HepG2 (cell line): ENCODE data around the gene IRAK2. TPM values are rescaled to one million over a fixed set of nuclear protein-coding genes. Genes with fewer than 3 reads are reported as not detected.

ENCODE experiments used
- ARNT2 ChIP-seq: sonication (generic); formaldehyde crosslinking; IDR thresholded peaks from 2 replicates; pipeline ENCODE4 v1.8.0; 2022; ENCODE audit warnings: mild to moderate bottlenecking, low read depth, missing genetic modification reagents, moderate library complexity
- CCAR2 ChIP-seq: fragments of 200-400 bp; formaldehyde crosslinking; optimal IDR thresholded peaks from 2 replicates; pipeline ENCODE3; 2018; ENCODE audit warnings: low read depth, mild to moderate bottlenecking, low read length, moderate library complexity
- DRAP1 ChIP-seq: IDR thresholded peaks from 2 replicates; pipeline ENCODE4 v1.6.1; 2016; ENCODE audit warnings: missing genetic modification reagents, missing compliant biosample characterization
- ELF3 ChIP-seq: IDR thresholded peaks from 2 replicates; pipeline ENCODE4 v1.6.1; 2016; ENCODE audit warnings: missing genetic modification reagents, missing compliant biosample characterization
- HNRNPH1 ChIP-seq: fragments of 200-400 bp; formaldehyde crosslinking; optimal IDR thresholded peaks from 2 replicates; pipeline ENCODE3; 2017; ENCODE audit warnings: mild to moderate bottlenecking, low read depth, low read length
- MIER3 ChIP-seq: IDR thresholded peaks from 2 replicates; pipeline ENCODE4 v1.6.1; 2016; ENCODE audit warnings: missing compliant biosample characterization, borderline replicate concordance
- NFE2L1 ChIP-seq: sonication (generic); formaldehyde crosslinking; IDR thresholded peaks from 2 replicates; pipeline ENCODE4 v1.4.0; 2020; ENCODE audit warnings: missing genetic modification reagents, mild to moderate bottlenecking, borderline replicate concordance
- NFIC ChIP-seq: IDR thresholded peaks from 2 replicates; pipeline ENCODE4 v1.6.1; 2012; ENCODE audit warnings: mild to moderate bottlenecking, low read length, inconsistent platforms
- PHF8 ChIP-seq: sonication (generic); formaldehyde crosslinking; IDR thresholded peaks from 2 replicates; pipeline ENCODE4 v1.5.0; 2020; ENCODE audit warnings: missing genetic modification reagents
- PRPF4 ChIP-seq: fragments of 200-400 bp; formaldehyde crosslinking; IDR thresholded peaks from 2 replicates; pipeline ENCODE4 v1.6.1; 2016; ENCODE audit warnings: low read length, low read depth; ENCODE audit not compliant: poor library complexity, severe bottlenecking
- SNAPC2 ChIP-seq: sonication (generic); formaldehyde crosslinking; IDR thresholded peaks from 2 replicates; pipeline ENCODE4 v1.8.1; 2022; ENCODE audit warnings: mild to moderate bottlenecking, missing genetic modification reagents
- TGIF2 ChIP-seq: IDR thresholded peaks from 2 replicates; pipeline ENCODE4 v1.6.1; 2016; ENCODE audit warnings: control low read depth, missing compliant biosample characterization
- THAP7 ChIP-seq: sonication (generic); formaldehyde crosslinking; IDR thresholded peaks from 2 replicates; pipeline ENCODE4 v1.8.1; 2023; ENCODE audit warnings: mild to moderate bottlenecking, missing genetic modification reagents
- TIGD3 ChIP-seq: sonication (generic); formaldehyde crosslinking; IDR thresholded peaks from 2 replicates; pipeline ENCODE4 v1.5.1; 2020; ENCODE audit warnings: mild to moderate bottlenecking, missing genetic modification reagents, borderline replicate concordance
- U2AF1 ChIP-seq: fragments of 200-400 bp; formaldehyde crosslinking; optimal IDR thresholded peaks from 2 replicates; pipeline ENCODE3; 2017; ENCODE audit warnings: mild to moderate bottlenecking, low read depth, low read length
- XRCC5 ChIP-seq: fragments of 200-400 bp; formaldehyde crosslinking; optimal IDR thresholded peaks from 2 replicates; pipeline ENCODE3; 2017; ENCODE audit warnings: mild to moderate bottlenecking, low read length
- ZBTB49 ChIP-seq: sonication (generic); formaldehyde crosslinking; IDR thresholded peaks from 2 replicates; pipeline ENCODE4 v1.4.0; 2020; ENCODE audit warnings: missing genetic modification reagents, borderline replicate concordance
- ZEB1 ChIP-seq: IDR thresholded peaks from 2 replicates; pipeline ENCODE4 v1.6.1; 2012; ENCODE audit warnings: mild to moderate bottlenecking, low read depth, inconsistent platforms; ENCODE audit not compliant: insufficient replicate concordance
- ZNF136 ChIP-seq: sonication (generic); formaldehyde crosslinking; IDR thresholded peaks from 2 replicates; pipeline ENCODE4 v1.8.1; 2022; ENCODE audit warnings: low read depth, mild to moderate bottlenecking, moderate library complexity, missing genetic modification reagents
- ZNF317 ChIP-seq: sonication (generic); formaldehyde crosslinking; IDR thresholded peaks from 2 replicates; pipeline ENCODE4 v1.5.0; 2020; ENCODE audit warnings: mild to moderate bottlenecking, missing genetic modification reagents
- ZNF468 ChIP-seq: sonication (generic); formaldehyde crosslinking; IDR thresholded peaks from 2 replicates; pipeline ENCODE4 v1.8.0; 2022; ENCODE audit warnings: mild to moderate bottlenecking, moderate library complexity, missing genetic modification reagents
- ZNF557 ChIP-seq: sonication (generic); formaldehyde crosslinking; IDR thresholded peaks from 2 replicates; pipeline ENCODE4 v1.4.0; 2020; ENCODE audit warnings: missing genetic modification reagents
- ZNF75D ChIP-seq: sonication (generic); formaldehyde crosslinking; IDR thresholded peaks from 2 replicates; pipeline ENCODE4 v1.8.1; 2023; ENCODE audit warnings: missing genetic modification reagents, mild to moderate bottlenecking, borderline replicate concordance
- ZNF790 ChIP-seq: sonication (generic); formaldehyde crosslinking; IDR thresholded peaks from 2 replicates; pipeline ENCODE4 v1.8.0; 2022; ENCODE audit warnings: missing genetic modification reagents, mild to moderate bottlenecking, borderline replicate concordance
- ZNF850 ChIP-seq: sonication (generic); formaldehyde crosslinking; conservative IDR thresholded peaks from 2 replicates; pipeline ENCODE4 v1.9.0; 2021; ENCODE audit warnings: mild to moderate bottlenecking, missing genetic modification reagents
- polyA plus RNA-seq, 8 experiments: library from polyadenylated mRNA; depleted of rRNA in 3 of 8; stranded (reverse) in 7 of 8; unstranded in 1 of 8; fragments of >200 nt; fragmentation: Illumina TruSeq in 4 of 8; extraction: Trizol in 4 of 8; gene quantifications; 2 replicates each; pipeline versions ENCODE4 v1.2.1 to v1.2.3, GENCODE V29; 2011 to 2016; ENCODE audit warnings: low read depth in 4 of 8, missing spikeins in 1 of 8, mixed read lengths in 1 of 8; ENCODE audit not compliant: insufficient read depth in 1 of 8
- total RNA-seq, 5 experiments: library from RNA; depleted of rRNA; stranded (reverse); fragments of >200 nt; fragmentation: Illumina TruSeq; extraction: Trizol; gene quantifications; 2 replicates each; pipeline ENCODE4 v1.2.3, GENCODE V29; 2016; ENCODE audit warnings: low read depth in 1 of 5

Gene IRAK2
- total and polyA plus RNA-seq, 2 of the 13 experiments (the other 11 are each of a cell fraction or from before 2014, with no cell fraction given) = 13.1 to 23.3 TPM

GRCh38 chr3:10164546-10165393 is at the start of gene IRAK2 (continued):
- TF ChIP-seq ZEB1 (no peak), ZNF75D (CRISPR knock-in tag) (no peak), ZNF468 (peak; percentile 70; the same call in 1 of the 2 replicates), MIER3 (CRISPR knock-in tag) (no peak), ARNT2 (CRISPR knock-in tag) (no peak), TGIF2 (CRISPR knock-in tag) (no peak; the same call in 1 of the 2 replicates), ZNF317 (no peak), HNRNPH1 (no peak), U2AF1 (no peak), ZNF850 (CRISPR knock-in tag) (no peak), NFE2L1 (CRISPR knock-in tag) (0 out of 2 replicates have a peak, but pooled peaks have one; percentile 38), THAP7 (CRISPR knock-in tag) (no peak; the same call in 1 of the 2 replicates), TIGD3 (no peak), ELF3 (CRISPR knock-in tag) (no peak), ZNF136 (CRISPR knock-in tag) (0 out of 2 replicates have a peak, but pooled peaks have one; percentile 52), PHF8 (CRISPR knock-in tag) (peak; percentile 90), DRAP1 (CRISPR knock-in tag) (peak; percentile 62; the same call in 1 of the 2 replicates), ZBTB49 (CRISPR knock-in tag) (no peak), PRPF4 (no peak), XRCC5 (peak; percentile 42), CCAR2 (no peak), ZNF790 (CRISPR knock-in tag) (no peak), NFIC (no peak), SNAPC2 (no peak), ZNF557 (CRISPR knock-in tag) (no peak)
